Prostate gland (tissue), 2 donors: ENCODE data around the gene ARHGAP26.
A peak's percentile ranks its signal among the peaks of the same experiment; 100 is the strongest.

Experiments used
- POLR2A ChIP-seq: fragments of 450-650 bp; IDR thresholded peaks from one replicate; pipeline ENCODE4 v1.6.1; 2016; ENCODE audit warnings: antibody characterized with exemption, mild to moderate bottlenecking
- POLR2AphosphoS5 ChIP-seq: sonication (generic); formaldehyde crosslinking; IDR thresholded peaks from one replicate; pipeline ENCODE4 v1.6.1; 2017; ENCODE audit warnings: antibody characterized with exemption
- TF ChIP-seq, protein P1 (sequence below), 4 experiments: fragments of 200-600 bp in 2 of 4; fragments of 450-650 bp in 2 of 4; sonication (generic) in 2 of 4; IDR thresholded peaks; 1 replicate in 3 of 4; 2 replicates in 1 of 4; pipeline ENCODE4 v1.5.1; 2016 to 2019; ENCODE audit warnings: antibody characterized with exemption in 4 of 4, mild to moderate bottlenecking in 2 of 4, moderate library complexity in 2 of 4

- TF ChIP-seq, protein P1, sequence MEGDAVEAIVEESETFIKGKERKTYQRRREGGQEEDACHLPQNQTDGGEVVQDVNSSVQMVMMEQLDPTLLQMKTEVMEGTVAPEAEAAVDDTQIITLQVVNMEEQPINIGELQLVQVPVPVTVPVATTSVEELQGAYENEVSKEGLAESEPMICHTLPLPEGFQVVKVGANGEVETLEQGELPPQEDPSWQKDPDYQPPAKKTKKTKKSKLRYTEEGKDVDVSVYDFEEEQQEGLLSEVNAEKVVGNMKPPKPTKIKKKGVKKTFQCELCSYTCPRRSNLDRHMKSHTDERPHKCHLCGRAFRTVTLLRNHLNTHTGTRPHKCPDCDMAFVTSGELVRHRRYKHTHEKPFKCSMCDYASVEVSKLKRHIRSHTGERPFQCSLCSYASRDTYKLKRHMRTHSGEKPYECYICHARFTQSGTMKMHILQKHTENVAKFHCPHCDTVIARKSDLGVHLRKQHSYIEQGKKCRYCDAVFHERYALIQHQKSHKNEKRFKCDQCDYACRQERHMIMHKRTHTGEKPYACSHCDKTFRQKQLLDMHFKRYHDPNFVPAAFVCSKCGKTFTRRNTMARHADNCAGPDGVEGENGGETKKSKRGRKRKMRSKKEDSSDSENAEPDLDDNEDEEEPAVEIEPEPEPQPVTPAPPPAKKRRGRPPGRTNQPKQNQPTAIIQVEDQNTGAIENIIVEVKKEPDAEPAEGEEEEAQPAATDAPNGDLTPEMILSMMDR (IDR thresholded peaks at IDR 0.05), result peak in 3 of 4 experiments; percentile 40 to 74 (median 67)
- TF ChIP-seq POLR2A (no peak), POLR2AphosphoS5 (no peak)
Observed at GRCh38 chr5:142922223-142922952, 152.2 kb downstream of the ARHGAP26 start.
